GM12874 (cell line): Measurements from ENCODE around the gene NCKAP5.

Experiments
- CTCF ChIP-seq: IDR thresholded peaks from 2 replicates; pipeline ENCODE4 v1.5.1; 2011; ENCODE audit warnings: low read depth, mild to moderate bottlenecking, control low read depth, low read length, moderate library complexity; ENCODE audit not compliant: insufficient read depth

The NCKAP5 gene

DNA sequence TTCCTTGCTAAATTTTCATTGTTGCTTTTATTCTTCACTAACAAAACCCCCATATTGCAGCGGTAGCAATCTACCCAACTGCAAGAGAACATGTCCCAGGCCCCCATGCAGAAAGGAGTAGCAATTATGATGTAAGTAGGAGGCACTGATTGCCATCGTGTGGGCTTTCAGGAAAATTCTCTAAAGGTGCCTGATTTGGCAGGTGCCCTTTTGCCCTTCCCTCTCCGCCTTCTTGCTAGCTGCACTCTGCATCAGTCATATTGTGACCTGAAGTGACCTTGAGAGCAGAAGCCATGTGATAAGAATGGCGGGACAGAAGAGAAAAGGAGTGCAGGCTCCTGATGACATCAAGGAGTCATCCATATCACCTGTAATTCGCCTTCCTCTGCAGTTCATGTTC lies 112.1 kb downstream of the NCKAP5 start:
- TF ChIP-seq CTCF: no peak

- TF ChIP-seq CTCF: no peak
These were observed 115.2 kb downstream of the NCKAP5 start for GRCh38 chr2:133453032-133453431.

GRCh38 chr2:133452583-133452982 lies 115.7 kb downstream of the NCKAP5 start:
- no peak for TF ChIP-seq CTCF

DNA sequence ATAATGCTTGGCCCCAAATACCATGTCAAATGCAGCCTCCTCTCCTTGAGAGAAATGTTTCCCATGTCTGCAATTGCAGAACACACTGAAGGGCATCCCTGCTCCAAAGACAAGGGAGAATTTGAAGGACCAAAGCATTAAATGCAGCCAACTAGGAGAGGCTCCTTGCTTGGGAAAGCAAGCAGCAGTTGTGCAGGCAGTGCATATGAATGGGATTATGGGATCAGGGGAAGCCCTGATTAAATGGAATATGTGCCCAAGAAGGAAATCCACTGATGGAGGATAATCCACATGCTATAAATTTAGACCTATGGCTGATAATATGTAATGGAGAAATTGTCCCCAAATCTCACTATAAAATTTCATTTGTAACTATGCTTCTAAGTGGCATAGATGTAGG lies 116.1 kb downstream of the NCKAP5 start:
- no peak for TF ChIP-seq CTCF

GRCh38 chr2:133448195-133448594 lies 120.1 kb downstream of the NCKAP5 start:
- TF ChIP-seq CTCF: no peak

- no peak for TF ChIP-seq CTCF
These were observed 121.0 kb downstream of the NCKAP5 start for GRCh38 chr2:133447303-133447702.

GRCh38 chr2:133444465-133444864 lies 123.8 kb downstream of the NCKAP5 start:
- no peak for TF ChIP-seq CTCF

- no peak for TF ChIP-seq CTCF
These were observed 125.9 kb downstream of the NCKAP5 start for GRCh38 chr2:133442393-133442792.
